Measurements from ENCODE around the gene SUPT3H. TPM values are rescaled to one million over a fixed set of nuclear protein-coding genes. Genes with fewer than 3 reads are reported as not detected.

Gene SUPT3H
- total RNA-seq, 4 donors from 2014 or later = 1.1 to 4.7 (median 3.7) TPM

GRCh38 chr6:45175272-45175671, 202.5 kb downstream of the SUPT3H start:
- H3K4me1 ChIP-seq = no peaks in the 10 kb centered on the region
- TF ChIP-seq POLR2A (IDR thresholded peaks at IDR 0.05) (no peak), EP300 (IDR thresholded peaks at IDR 0.05) (no peak), CTCF (IDR thresholded peaks at IDR 0.05) (no peak), POLR2AphosphoS5 (IDR thresholded peaks at IDR 0.05) (no peak)
- no peak for DNase-seq (ENCODE audit: low spot score in 2 of 2)
- no peak overlapping the region for H3K4me3 ChIP-seq
- no peaks in the 10 kb centered on the region for H3K36me3 ChIP-seq
- H3K9me3 ChIP-seq = no peaks in the 10 kb centered on the region
- no peaks in the 10 kb centered on the region for H3K27me3 ChIP-seq
- H3K27ac ChIP-seq = no peak overlapping the region
- 79% methylated on average over 7 of the region's 7 CpGs for WGBS

GRCh38 chr6:45174045-45174444, 203.7 kb downstream of the SUPT3H start:
- no peak overlapping the region for H3K4me3 ChIP-seq
- no peak for DNase-seq (ENCODE audit: low spot score in 2 of 2)
- no peaks in the 10 kb centered on the region for H3K9me3 ChIP-seq
- H3K27me3 ChIP-seq = no peaks in the 10 kb centered on the region
- no peaks in the 10 kb centered on the region for H3K36me3 ChIP-seq
- TF ChIP-seq CTCF (IDR thresholded peaks at IDR 0.05) = no peak
- TF ChIP-seq EP300 (IDR thresholded peaks at IDR 0.05) = no peak
- TF ChIP-seq POLR2A (IDR thresholded peaks at IDR 0.05) = no peak
- TF ChIP-seq POLR2AphosphoS5 (IDR thresholded peaks at IDR 0.05) = no peak
- no peaks in the 10 kb centered on the region for H3K4me1 ChIP-seq
- 91% methylated on average over 3 of the region's 3 CpGs for WGBS
- H3K27ac ChIP-seq = no peak overlapping the region

- no peak for DNase-seq (ENCODE audit: low spot score in 2 of 2)
- Histone ChIP-seq H3K4me3 (no peak overlapping the region), H3K27ac (no peak overlapping the region), H3K4me1 (no peaks in the 10 kb centered on the region), H3K9me3 (no peaks in the 10 kb centered on the region), H3K36me3 (no peaks in the 10 kb centered on the region), H3K27me3 (no peaks in the 10 kb centered on the region)
- TF ChIP-seq POLR2A (IDR thresholded peaks at IDR 0.05) (no peak), POLR2AphosphoS5 (IDR thresholded peaks at IDR 0.05) (no peak), CTCF (IDR thresholded peaks at IDR 0.05) (no peak), EP300 (IDR thresholded peaks at IDR 0.05) (no peak)
- 46% methylated on average over 1 of the region's 1 CpG for WGBS
These were observed 206.4 kb downstream of the SUPT3H start for GRCh38 chr6:45171380-45171779.

DNA sequence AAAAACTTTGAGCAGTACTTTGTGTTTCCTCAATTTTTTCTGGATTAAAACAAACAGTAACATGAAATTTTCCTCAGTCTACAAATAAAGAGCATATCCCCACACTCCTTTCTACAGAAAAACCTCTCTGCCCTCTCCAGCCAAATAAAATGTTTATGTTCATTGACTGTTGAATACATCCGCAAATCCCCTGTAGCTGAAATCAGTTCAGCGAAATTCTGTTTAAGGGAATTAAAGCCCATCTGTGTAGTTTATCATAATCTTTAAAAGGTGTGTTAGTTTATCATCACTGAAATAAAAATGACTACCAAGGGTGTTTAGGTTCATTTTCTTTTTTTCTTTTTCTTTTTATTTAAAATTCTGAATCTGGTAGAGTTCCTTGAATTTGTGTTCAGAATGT, 207.4 kb downstream of the SUPT3H start:
- TF ChIP-seq CTCF (IDR thresholded peaks at IDR 0.05) = no peak
- no peak for TF ChIP-seq POLR2AphosphoS5 (IDR thresholded peaks at IDR 0.05)
- no peak for TF ChIP-seq EP300 (IDR thresholded peaks at IDR 0.05)
- TF ChIP-seq POLR2A (IDR thresholded peaks at IDR 0.05) = no peak
- H3K27me3 ChIP-seq = no peaks in the 10 kb centered on the region
- H3K9me3 ChIP-seq = no peaks in the 10 kb centered on the region
- no peaks in the 10 kb centered on the region for H3K36me3 ChIP-seq
- 95% methylated on average over 2 of the region's 2 CpGs for WGBS
- H3K4me3 ChIP-seq = no peak overlapping the region
- H3K27ac ChIP-seq = no peak overlapping the region
- no peak for DNase-seq (ENCODE audit: low spot score in 2 of 2)
- H3K4me1 ChIP-seq = no peaks in the 10 kb centered on the region

DNA sequence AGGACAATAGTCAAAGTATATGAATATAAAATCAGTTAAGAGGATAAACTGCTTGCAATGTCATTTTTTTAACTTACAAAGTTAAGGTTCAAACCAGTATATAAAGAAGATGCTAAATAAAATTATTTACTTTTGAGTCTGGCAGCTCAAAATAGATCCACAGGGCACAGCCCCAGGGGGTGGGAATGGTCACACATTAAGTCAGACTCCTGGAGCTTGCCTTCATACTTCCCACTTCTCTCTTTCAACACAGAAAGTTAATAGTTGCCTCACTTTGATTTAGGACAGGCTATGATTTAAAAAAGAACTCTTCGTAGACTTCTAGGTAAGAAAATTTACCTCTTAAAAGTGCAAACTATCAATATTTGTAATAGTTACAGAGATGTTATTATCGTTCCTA, 207.9 kb downstream of the SUPT3H start:
- no peak for DNase-seq (ENCODE audit: low spot score in 2 of 2)
- no peaks in the 10 kb centered on the region for H3K36me3 ChIP-seq
- H3K4me1 ChIP-seq = no peaks in the 10 kb centered on the region
- WGBS = 78% methylated on average over 2 of the region's 2 CpGs
- H3K27ac ChIP-seq = no peak overlapping the region
- H3K9me3 ChIP-seq = no peaks in the 10 kb centered on the region
- no peak for TF ChIP-seq POLR2AphosphoS5 (IDR thresholded peaks at IDR 0.05)
- no peak for TF ChIP-seq CTCF (IDR thresholded peaks at IDR 0.05)
- TF ChIP-seq EP300 (IDR thresholded peaks at IDR 0.05) = no peak
- TF ChIP-seq POLR2A (IDR thresholded peaks at IDR 0.05) = no peak
- H3K4me3 ChIP-seq = no peak overlapping the region
- H3K27me3 ChIP-seq = no peaks in the 10 kb centered on the region
